Esophagus muscularis mucosa (tissue), 4 donors: ENCODE measurements around the gene EED. TPM values are rescaled to one million over a fixed set of nuclear protein-coding genes. Genes with fewer than 3 reads are reported as not detected.

Source experiments
- DNase-seq: peaks from one replicate; pipeline ENCODE4 v3.0.0-alpha.2; 2017; ENCODE audit errors: extremely low spot score
- H3K27ac ChIP-seq, 4 donors: fragments of 200-600 bp; sonication (generic); replicated peaks in 1 of 4; 1 replicate in 3 of 4; 2 replicates in 1 of 4; pipeline ENCODE4 v1.5.1; 2016 to 2019; ENCODE audit warnings: mild to moderate bottlenecking in 1 of 4
- H3K27me3 ChIP-seq, 4 donors: fragments of 200-600 bp; sonication (generic); one replicate each; pipeline versions ENCODE4 v1.5.1 to v1.6.0; 2016 to 2019
- H3K36me3 ChIP-seq, 4 donors: fragments of 200-600 bp; sonication (generic); one replicate each; pipeline ENCODE4 v1.5.1; 2016 to 2019
- H3K4me1 ChIP-seq, 4 donors: fragments of 200-600 bp; sonication (generic); one replicate each; pipeline ENCODE4 v1.5.1; 2016 to 2019
- H3K4me3 ChIP-seq, 4 donors: fragments of 200-600 bp; sonication (generic); 1 replicate in 2 of 4; 2 replicates in 2 of 4; pipeline ENCODE4 v1.5.1; 2016 to 2019; ENCODE audit warnings: mild to moderate bottlenecking in 4 of 4, moderate library complexity in 1 of 4
- H3K9me3 ChIP-seq, 4 donors: fragments of 200-600 bp; sonication (generic); 1 replicate in 3 of 4; 2 replicates in 1 of 4; pipeline ENCODE4 v1.5.1; 2016 to 2019
- CTCF ChIP-seq, 3 experiments: fragments of 200-600 bp in 2 of 3; fragments of 450-650 bp in 1 of 3; sonication (generic) in 2 of 3; IDR thresholded peaks; one replicate each; pipeline ENCODE4 v1.5.1; 2017 to 2019; ENCODE audit warnings: antibody characterized with exemption in 3 of 3, mild to moderate bottlenecking in 2 of 3, moderate library complexity in 1 of 3
- EP300 ChIP-seq: sonication (generic); formaldehyde crosslinking; IDR thresholded peaks from one replicate; pipeline ENCODE4 v1.6.1; 2017; ENCODE audit warnings: antibody characterized with exemption
- POLR2A ChIP-seq: fragments of 450-650 bp; IDR thresholded peaks from one replicate; pipeline ENCODE4 v1.6.1; 2017; ENCODE audit warnings: antibody characterized with exemption, moderate library complexity, mild to moderate bottlenecking, low read depth
- POLR2AphosphoS5 ChIP-seq, 2 donors: sonication (generic); formaldehyde crosslinking; IDR thresholded peaks; one replicate each; pipeline ENCODE4 v1.6.1; 2017; ENCODE audit warnings: antibody characterized with exemption in 2 of 2
- WGBS: methylation state at CpG from one replicate; pipeline ENCODE4 v1.1.5; 2018; 5-methylcytosine and 5-hydroxymethylcytosine counted together
- intact Hi-C: fragments of 100-400 bp; cut with DNase I; formaldehyde crosslinking; loops from one replicate; pipeline ENCODE4 v1.15.1; 2023
- total RNA-seq, 4 donors: library from RNA; depleted of rRNA; stranded (reverse); fragments of >200 nt; gene quantifications; one replicate each; pipeline versions ENCODE4 v1.1.0 to v1.2.1, GENCODE V29; 2016

The EED gene
- total RNA-seq, 4 donors from 2014 or later = 11.1 to 14.7 (median 13.4) TPM

GRCh38 chr11:86240164-86240563 is 4.4 kb upstream of the EED start:
- no peak overlapping the region for H3K4me3 ChIP-seq
- no peak overlapping the region for H3K27ac ChIP-seq
- no peaks in the 10 kb centered on the region for H3K9me3 ChIP-seq
- intact Hi-C loops = loop anchor here (5.0 kb wide), 1 partner anchor 62 kb away; the partner anchor contains the start of gene HIKESHI
- H3K36me3 ChIP-seq = no peaks in the 10 kb centered on the region
- H3K27me3 ChIP-seq = peaks cover 0 to 4% (median 0%) of the 10 kb centered on the region in 4 donors
- DNase-seq = no peak
- H3K4me1 ChIP-seq = peaks cover 0 to 7% (median 5%) of the 10 kb centered on the region in 4 donors
- TF ChIP-seq POLR2AphosphoS5 (IDR thresholded peaks at IDR 0.05) (no peak), POLR2A (no peak), EP300 (no peak), CTCF (IDR thresholded peaks at IDR 0.05) (no peak)
- 80% methylated on average over 4 of the region's 4 CpGs for WGBS

- no peak for DNase-seq
- TF ChIP-seq POLR2A (no peak), CTCF (IDR thresholded peaks at IDR 0.05) (no peak), EP300 (no peak), POLR2AphosphoS5 (IDR thresholded peaks at IDR 0.05) (no peak)
- 86% methylated on average over 4 of the region's 4 CpGs for WGBS
- H3K4me1 ChIP-seq = peaks cover 8 to 21% (median 17%) of the 10 kb centered on the region in 4 donors
- H3K9me3 ChIP-seq = no peaks in the 10 kb centered on the region
- no peak overlapping the region for H3K4me3 ChIP-seq
- intact Hi-C loops = loop anchor here (5.0 kb wide), 1 partner anchor 60 kb away; the partner anchor contains the start of gene HIKESHI
- no peak overlapping the region for H3K27ac ChIP-seq
- no peaks in the 10 kb centered on the region for H3K36me3 ChIP-seq
- peaks cover 0 to 4% (median 0%) of the 10 kb centered on the region in 4 donors for H3K27me3 ChIP-seq
Observed at GRCh38 chr11:86241956-86242535, 2.5 kb upstream of the EED start.

GRCh38 chr11:86243396-86243795 is 1.2 kb upstream of the EED start:
- Histone ChIP-seq H3K4me3 (no peak overlapping the region), H3K9me3 (no peaks in the 10 kb centered on the region), H3K4me1 (peaks cover 15 to 31% (median 23%) of the 10 kb centered on the region in 4 donors), H3K27ac (peak overlapping the region in 3 of 4 donors; percentile 97 to 99 (median 99)), H3K36me3 (no peaks in the 10 kb centered on the region), H3K27me3 (no peaks in the 10 kb centered on the region)
- intact Hi-C loops = loop anchor here (5.0 kb wide), 1 partner anchor 59 kb away; the partner anchor contains the start of gene HIKESHI
- TF ChIP-seq EP300 (no peak), POLR2A (no peak), CTCF (IDR thresholded peaks at IDR 0.05) (no peak)
- DNase-seq = no peak
- 78% methylated on average over 2 of the region's 2 CpGs for WGBS

GRCh38 chr11:86244063-86244521 is 461 bp upstream of the EED start:
- no peaks in the 10 kb centered on the region for H3K9me3 ChIP-seq
- TF ChIP-seq POLR2AphosphoS5 (IDR thresholded peaks at IDR 0.05) (no peak), CTCF (IDR thresholded peaks at IDR 0.05) (no peak), EP300 (no peak), POLR2A (no peak)
- H3K4me1 ChIP-seq = peaks cover 16 to 38% (median 27%) of the 10 kb centered on the region in 4 donors
- WGBS = 3% methylated on average over 18 of the region's 18 CpGs
- H3K27me3 ChIP-seq = no peaks in the 10 kb centered on the region
- H3K36me3 ChIP-seq = no peaks in the 10 kb centered on the region
- H3K27ac ChIP-seq = peak overlapping the region; percentile 97 to 99 (median 99)
- H3K4me3 ChIP-seq = peak overlapping the region; percentile 71 to 86 (median 83)
- DNase-seq = no peak
- intact Hi-C loops = loop anchor here (5.0 kb wide), 1 partner anchor 58 kb away; the partner anchor contains the start of gene HIKESHI
